Left forelimb (tissue), 1 donor: ENCODE results near the gene KCTD20.
"Not testable (repeated sequence)": the region's sequence is repeated elsewhere in the genome, so short reads cannot be mapped to it uniquely, and the experiment has no call there.

Experiments
- DNase-seq: peaks from one replicate; pipeline ENCODE4 v3.0.0-alpha.2; 2018; ENCODE audit warnings: low spot score

KCTD20 gene

GRCh38 chr6:36444470-36444869 lies 1.7 kb downstream of the KCTD20 start:
- DNase-seq: no peak

- no peak for DNase-seq
Observed at GRCh38 chr6:36445621-36446020, 2.8 kb downstream of the KCTD20 start.

- DNase-seq: not testable (repeated sequence)
Observed at GRCh38 chr6:36449173-36449572, 6.4 kb downstream of the KCTD20 start.

GRCh38 chr6:36452897-36453296 lies 10.1 kb downstream of the KCTD20 start:
- not testable (repeated sequence) for DNase-seq

GRCh38 chr6:36455486-36456027 lies 12.8 kb downstream of the KCTD20 start:
- no peak for DNase-seq

- no peak for DNase-seq
Observed at GRCh38 chr6:36459501-36459900, 16.7 kb downstream of the KCTD20 start.

GRCh38 chr6:36460916-36461315 lies 18.1 kb downstream of the KCTD20 start:
- no peak for DNase-seq

- no peak for DNase-seq
Observed at GRCh38 chr6:36461646-36462045, 18.8 kb downstream of the KCTD20 start.

GRCh38 chr6:36463676-36464075 lies 20.9 kb downstream of the KCTD20 start:
- no peak for DNase-seq

GRCh38 chr6:36464233-36464632 lies 21.4 kb downstream of the KCTD20 start:
- no peak for DNase-seq

GRCh38 chr6:36467625-36468024 lies 24.8 kb downstream of the KCTD20 start:
- no peak for DNase-seq

- DNase-seq: no peak
Observed at GRCh38 chr6:36469148-36469661, 26.4 kb downstream of the KCTD20 start.

GRCh38 chr6:36469946-36470345 lies 27.1 kb downstream of the KCTD20 start:
- no peak for DNase-seq

- DNase-seq: no peak
Observed at GRCh38 chr6:36478051-36478526, 35.3 kb downstream of the KCTD20 start.

GRCh38 chr6:36479256-36479655 lies 36.5 kb downstream of the KCTD20 start:
- no peak for DNase-seq

- DNase-seq: not testable (repeated sequence)
Observed at GRCh38 chr6:36483326-36483725, 40.5 kb downstream of the KCTD20 start.

- no peak for DNase-seq
Observed at GRCh38 chr6:36484736-36485135, 41.9 kb downstream of the KCTD20 start.

- no peak for DNase-seq
Observed at GRCh38 chr6:36487698-36488097, 44.9 kb downstream of the KCTD20 start.

- no peak for DNase-seq
Observed at GRCh38 chr6:36488221-36488620, 45.4 kb downstream of the KCTD20 start.

- DNase-seq: no peak
Observed at GRCh38 chr6:36489426-36489825, 46.6 kb downstream of the KCTD20 start.

GRCh38 chr6:36491378-36491965 lies 48.7 kb downstream of the KCTD20 start:
- no peak for DNase-seq

GRCh38 chr6:36492092-36492491 lies 49.3 kb downstream of the KCTD20 start:
- no peak for DNase-seq

GRCh38 chr6:36492621-36493020 lies 49.8 kb downstream of the KCTD20 start:
- no peak for DNase-seq

- no peak for DNase-seq
Observed at GRCh38 chr6:36493319-36493718, 50.5 kb downstream of the KCTD20 start.
